ENCODE results near the gene SLC12A1.

- TF ChIP-seq CTCF (IDR thresholded peaks at IDR 0.05) (no peak), POLR2A (IDR thresholded peaks at IDR 0.05) (no peak)
Measured at GRCh38 chr15:48191574-48192225, 14.4 kb upstream of the SLC12A1 start, which contains the start of gene CTXN2.

All from heart left ventricle (tissue), 13 donors.